PC-3 (cell line): Measurements from ENCODE around the gene GIGYF1. TPM values are rescaled to one million over a fixed set of nuclear protein-coding genes. Genes with fewer than 3 reads are reported as not detected.
"Not testable (repeated sequence)": the region's sequence is repeated elsewhere in the genome, so short reads cannot be mapped to it uniquely, and the experiment has no call there.

Source experiments
- ATAC-seq: fragments of 200-7000 bp; cut with Tn5 transposase; 2 replicates; pipeline ENCODE4 v1.9.1; 2020; ENCODE audit warnings: mild to moderate bottlenecking, moderate library complexity
- BruUV-seq: library from RNA; stranded (reverse); fragments of 400-500 nt; replicated peaks from 2 replicates; lab custom pipeline; 2021; lab: Mats Ljungman, UMichigan
- CTCF ChIA-PET: fragments of 300-600 bp; sonication (Branson Sonifier 250); formaldehyde crosslinking; loops from one replicate; lab custom pipeline; 2022; ENCODE audit warnings: antibody characterized with exemption; lab: Charles Lee
- POLR2A ChIA-PET: fragments of 300-600 bp; sonication (Branson Sonifier 250); formaldehyde crosslinking; loops from one replicate; lab custom pipeline; 2022; ENCODE audit warnings: antibody characterized with exemption; ENCODE audit not compliant: unreplicated experiment; lab: Charles Lee
- DNase-seq: peaks from one replicate; pipeline ENCODE4 v3.0.0-alpha.2; 2015
- H2AFZ ChIP-seq: fragments of 300-600 bp; sonication (generic); 2 replicates; pipeline ENCODE4 v1.6.0; 2016; ENCODE audit warnings: antibody characterized with exemption, low read length
- H3F3A ChIP-seq: fragments of 300-600 bp; sonication (generic); one replicate; pipeline ENCODE4 v1.6.0; 2017; ENCODE audit warnings: antibody characterized with exemption, low read length, control low read depth, mild to moderate bottlenecking; ENCODE audit not compliant: unreplicated experiment
- H3K27ac ChIP-seq: fragments of 300-600 bp; sonication (generic); 2 replicates; pipeline ENCODE4 v1.5.1; 2016; ENCODE audit warnings: mild to moderate bottlenecking, low read length
- H3K27me3 ChIP-seq: fragments of 300-600 bp; sonication (generic); 2 replicates; pipeline ENCODE4 v1.6.1; 2016; ENCODE audit warnings: low read length, mixed read lengths
- H3K36me3 ChIP-seq: fragments of 300-600 bp; sonication (generic); 2 replicates; pipeline ENCODE4 v1.6.1; 2016; ENCODE audit warnings: low read depth, mixed run types, low read length, mixed read lengths
- H3K4me1 ChIP-seq: fragments of 300-600 bp; sonication (generic); 2 replicates; pipeline ENCODE4 v1.5.1; 2016; ENCODE audit warnings: low read length; ENCODE audit not compliant: insufficient read depth
- H3K4me2 ChIP-seq: fragments of 300-600 bp; sonication (generic); 2 replicates; pipeline ENCODE4 v1.6.0; 2016; ENCODE audit warnings: low read length
- H3K4me3 ChIP-seq: fragments of 300-600 bp; sonication (generic); 2 replicates; pipeline ENCODE4 v1.5.1; 2016; ENCODE audit warnings: mild to moderate bottlenecking, low read length, mixed read lengths
- H3K79me2 ChIP-seq: fragments of 300-600 bp; sonication (generic); 2 replicates; pipeline ENCODE4 v1.6.1; 2017; ENCODE audit warnings: low read length, mixed read lengths
- H3K9ac ChIP-seq: fragments of 300-600 bp; sonication (generic); 2 replicates; pipeline ENCODE4 v1.6.0; 2016; ENCODE audit warnings: mild to moderate bottlenecking, low read length
- H3K9me2 ChIP-seq: fragments of 300-600 bp; sonication (generic); replicated peaks from 2 replicates; pipeline ENCODE4 v1.6.1; 2016; ENCODE audit warnings: mixed run types, low read length, mixed read lengths
- H3K9me3 ChIP-seq: fragments of 300-600 bp; sonication (generic); 2 replicates; pipeline ENCODE4 v1.6.1; 2016; ENCODE audit warnings: low read length, mixed read lengths
- H4K20me1 ChIP-seq: fragments of 300-600 bp; sonication (generic); 2 replicates; pipeline ENCODE4 v1.6.1; 2016; ENCODE audit warnings: low read length, mixed read lengths
- EZH2 ChIP-seq: fragments of 300-600 bp; sonication (generic); IDR thresholded peaks from one replicate; pipeline ENCODE4 v1.6.1; 2017; ENCODE audit warnings: antibody characterized with exemption, mild to moderate bottlenecking, low read length; ENCODE audit not compliant: unreplicated experiment
- EZH2phosphoT487 ChIP-seq: fragments of 300-600 bp; sonication (generic); IDR thresholded peaks from 2 replicates; pipeline ENCODE4 v1.6.1; 2018; ENCODE audit warnings: mild to moderate bottlenecking, antibody characterized with exemption, low read length, borderline replicate concordance
- intact Hi-C: fragments of 100-400 bp; cut with micrococcal nuclease; formaldehyde crosslinking; loops from 2 replicates; pipeline ENCODE4 v1.9.0; 2023
- total RNA-seq: library from RNA; depleted of rRNA; stranded (reverse); fragments of >200 nt; gene quantifications from 2 replicates; pipeline ENCODE4 v1.2.3, GENCODE V29; 2014
- TF ChIP-seq, protein P1 (sequence below): fragments of 300-600 bp; sonication (generic); conservative IDR thresholded peaks from 2 replicates; pipeline ENCODE4 v1.5.1; 2017; ENCODE audit warnings: antibody characterized with exemption, low read depth, mild to moderate bottlenecking, low read length

Gene GIGYF1
- total RNA-seq, 1 experiment from 2014 or later, result 26.6 TPM

DNA sequence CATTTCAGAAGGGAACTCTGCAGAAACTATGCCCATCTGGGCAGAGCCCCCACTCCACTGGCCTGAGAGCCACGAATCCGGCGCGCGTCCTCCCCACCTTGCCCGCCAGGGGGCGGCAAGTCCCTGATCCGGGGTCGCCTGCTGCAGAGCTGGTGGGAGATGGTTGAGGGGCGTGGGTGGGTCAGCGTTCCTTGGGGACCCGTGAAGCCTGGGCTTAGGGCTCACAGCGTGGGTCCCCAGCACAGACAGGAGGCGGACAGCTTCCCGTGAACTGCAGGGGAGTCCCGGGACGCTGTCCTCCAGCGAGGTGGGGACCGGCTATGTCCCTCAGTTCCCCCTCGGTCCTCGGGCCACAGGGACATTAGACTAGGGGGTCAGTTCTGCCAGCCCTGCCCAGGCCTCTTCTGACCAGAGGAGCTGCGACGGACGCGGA lies 11.3 kb upstream of the GIGYF1 start:
- no peaks in the 10 kb centered on the region for H3K9me3 ChIP-seq
- H3K9ac ChIP-seq, result peak overlapping the region; percentile 99
- ATAC-seq (peak; percentile 71), DNase-seq (peak; percentile 68)
- H3K36me3 ChIP-seq, result no peaks in the 10 kb centered on the region
- H3K4me2 ChIP-seq, result peak overlapping the region; percentile 96
- TF ChIP-seq EZH2, result no peak
- TF ChIP-seq, protein P1, sequence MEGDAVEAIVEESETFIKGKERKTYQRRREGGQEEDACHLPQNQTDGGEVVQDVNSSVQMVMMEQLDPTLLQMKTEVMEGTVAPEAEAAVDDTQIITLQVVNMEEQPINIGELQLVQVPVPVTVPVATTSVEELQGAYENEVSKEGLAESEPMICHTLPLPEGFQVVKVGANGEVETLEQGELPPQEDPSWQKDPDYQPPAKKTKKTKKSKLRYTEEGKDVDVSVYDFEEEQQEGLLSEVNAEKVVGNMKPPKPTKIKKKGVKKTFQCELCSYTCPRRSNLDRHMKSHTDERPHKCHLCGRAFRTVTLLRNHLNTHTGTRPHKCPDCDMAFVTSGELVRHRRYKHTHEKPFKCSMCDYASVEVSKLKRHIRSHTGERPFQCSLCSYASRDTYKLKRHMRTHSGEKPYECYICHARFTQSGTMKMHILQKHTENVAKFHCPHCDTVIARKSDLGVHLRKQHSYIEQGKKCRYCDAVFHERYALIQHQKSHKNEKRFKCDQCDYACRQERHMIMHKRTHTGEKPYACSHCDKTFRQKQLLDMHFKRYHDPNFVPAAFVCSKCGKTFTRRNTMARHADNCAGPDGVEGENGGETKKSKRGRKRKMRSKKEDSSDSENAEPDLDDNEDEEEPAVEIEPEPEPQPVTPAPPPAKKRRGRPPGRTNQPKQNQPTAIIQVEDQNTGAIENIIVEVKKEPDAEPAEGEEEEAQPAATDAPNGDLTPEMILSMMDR, result peak; percentile 89
- TF ChIP-seq EZH2phosphoT487, result no peak
- H2AFZ ChIP-seq, result peak overlapping the region; percentile 94
- peaks cover 9% of the 10 kb centered on the region for H3K4me1 ChIP-seq
- H3K9me2 ChIP-seq, result no peaks in the 10 kb centered on the region
- intact Hi-C loops, result loop anchor here (1.0 to 5.0 kb wide), 3 partner anchors 20 to 147 kb away; partner anchors contain the start of genes EPHB4 and SLC12A9
- H3K27ac ChIP-seq, result peak overlapping the region; percentile 58
- no peaks in the 10 kb centered on the region for H3K27me3 ChIP-seq
- ChIA-PET CTCF (interaction anchor here (0.5 to 1.9 kb wide), 16 partner anchors 14 to 184 kb away, joined by 3 to 39 read pairs (median 5); partner anchors contain the start of genes EPHB4, FBXO24, SLC12A9 and UFSP1), POLR2A (interaction anchor here (0.5 to 1.1 kb wide), 8 partner anchors 83 to 237 kb away, joined by 3 to 21 read pairs (median 4); partner anchors contain the start of genes EPHB4, MOSPD3 and SRRT)
- H4K20me1 ChIP-seq, result peaks cover 6% of the 10 kb centered on the region
- no peaks in the 10 kb centered on the region for H3F3A ChIP-seq
- TSS peak; percentile 98 for BruUV-seq
- H3K4me3 ChIP-seq, result peak overlapping the region; percentile 96
- peaks cover 27% of the 10 kb centered on the region for H3K79me2 ChIP-seq

DNA sequence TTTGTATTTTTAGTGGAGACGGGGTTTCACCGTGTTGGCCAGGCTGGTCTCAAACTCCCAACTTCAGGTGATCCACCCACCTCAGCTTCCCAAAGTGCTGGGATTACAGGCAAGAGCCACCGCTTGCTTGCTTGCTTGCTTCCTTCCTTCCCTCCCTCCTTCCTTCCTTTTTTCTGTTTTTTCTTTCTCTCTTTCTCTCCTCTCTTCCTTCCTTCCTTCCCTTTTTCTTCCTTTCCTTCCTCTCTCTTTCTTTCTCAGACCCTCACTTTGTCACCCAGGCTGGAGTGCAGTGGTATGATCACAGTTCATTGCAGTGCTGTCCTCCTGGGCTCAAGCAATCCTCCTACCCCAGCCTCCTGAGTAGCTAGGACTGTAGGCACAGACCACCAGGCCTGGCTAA lies 7.0 kb upstream of the GIGYF1 start:
- BruUV-seq, H3K9me3 ChIP-seq, H3K27me3 ChIP-seq, H3K27ac ChIP-seq, H3K36me3 ChIP-seq, POLR2A ChIA-PET, H3K4me2 ChIP-seq, ATAC-seq, DNase-seq, H3F3A ChIP-seq, H3K9ac ChIP-seq, H3K79me2 ChIP-seq, intact Hi-C loops, H3K4me3 ChIP-seq, H4K20me1 ChIP-seq, H3K9me2 ChIP-seq, H2AFZ ChIP-seq, CTCF ChIA-PET, H3K4me1 ChIP-seq: not testable (repeated sequence)

DNA sequence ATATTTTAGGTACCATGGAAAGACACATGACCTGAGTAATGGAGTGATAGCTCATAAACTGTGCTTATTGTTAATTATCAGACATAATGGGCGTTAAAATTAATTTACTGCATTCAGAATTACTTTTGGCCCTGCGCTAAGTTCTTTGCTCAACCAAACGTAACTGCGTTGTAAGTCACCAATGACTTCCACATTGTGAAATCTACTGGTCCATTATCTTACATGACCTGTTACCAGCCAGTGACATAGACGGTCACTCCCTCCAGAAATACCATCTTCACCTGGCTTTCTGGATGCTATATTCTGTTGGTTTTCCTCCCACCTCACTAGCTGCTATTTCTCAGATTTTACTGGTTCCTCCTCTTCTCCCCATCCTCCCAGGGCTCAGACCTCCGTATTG lies 5.0 kb upstream of the GIGYF1 start:
- H3K79me2 ChIP-seq, result no peaks in the 10 kb centered on the region
- no peak for ATAC-seq
- H3K4me2 ChIP-seq, result no peak overlapping the region
- H3K27me3 ChIP-seq, result no peaks in the 10 kb centered on the region
- BruUV-seq, result no TSS peak
- H4K20me1 ChIP-seq, result no peaks in the 10 kb centered on the region
- no peak overlapping the region for H3K27ac ChIP-seq
- no peak overlapping the region for H3K4me3 ChIP-seq
- intact Hi-C loops, result no loop called here
- no peaks in the 10 kb centered on the region for H3K36me3 ChIP-seq
- H3K9me3 ChIP-seq, result no peaks in the 10 kb centered on the region
- no peak overlapping the region for H3K9ac ChIP-seq
- H3K9me2 ChIP-seq, result 0 out of 2 replicates have a peak, but pooled peaks cover 3% of the 10 kb centered on the region
- no peak for DNase-seq
- TF ChIP-seq EZH2 (no peak), EZH2phosphoT487 (no peak)
- TF ChIP-seq, protein P1, result no peak
- H2AFZ ChIP-seq, result no peak overlapping the region
- ChIA-PET POLR2A (no interaction called here), CTCF (no interaction called here)
- H3K4me1 ChIP-seq, result no peaks in the 10 kb centered on the region
- H3F3A ChIP-seq, result no peaks in the 10 kb centered on the region
